HCT116 (cell line): ENCODE measurements around the gene SLC10A6.

Source experiments
- ATF3 ChIP-seq: IDR thresholded peaks from 2 replicates; pipeline ENCODE4 v1.6.1; 2012
- CBX3 ChIP-seq: IDR thresholded peaks from 2 replicates; pipeline ENCODE4 v1.6.1; 2012; ENCODE audit warnings: low read depth
- CTCF ChIP-seq, 3 experiments: fragments of 200-600 bp in 1 of 3; sonication (generic) in 1 of 3; IDR thresholded peaks in 2 of 3; conservative IDR thresholded peaks in 1 of 3; 2 replicates each; pipeline ENCODE4 v1.5.1; 2012 to 2017; ENCODE audit warnings: low read depth in 2 of 3, low read length in 2 of 3, antibody characterized with exemption in 1 of 3, borderline replicate concordance in 1 of 3, control low read depth in 1 of 3, mild to moderate bottlenecking in 1 of 3, mixed read lengths in 1 of 3, mixed run types in 1 of 3, moderate library complexity in 1 of 3; ENCODE audit not compliant: insufficient read depth in 1 of 3
- EGR1 ChIP-seq: IDR thresholded peaks from 2 replicates; pipeline ENCODE4 v1.6.1; 2012; ENCODE audit warnings: low read depth
- EZH2phosphoT487 ChIP-seq: fragments of 200-600 bp; IDR thresholded peaks from 2 replicates; pipeline ENCODE4 v1.6.1; 2018; ENCODE audit warnings: antibody characterized with exemption, borderline replicate concordance
- JUND ChIP-seq: IDR thresholded peaks from 2 replicates; pipeline ENCODE4 v1.6.1; 2012
- MAX ChIP-seq: IDR thresholded peaks from 2 replicates; pipeline ENCODE4 v1.6.1; 2012
- POLR2A ChIP-seq: IDR thresholded peaks from 2 replicates; pipeline ENCODE4 v1.7.0; 2011; ENCODE audit warnings: borderline replicate concordance; ENCODE audit not compliant: insufficient read depth, insufficient read length; ENCODE audit errors: extremely low read depth
- POLR2AphosphoS5 ChIP-seq: IDR thresholded peaks from 2 replicates; pipeline ENCODE4 v1.6.1; 2011; ENCODE audit warnings: mild to moderate bottlenecking, low read depth, low read length, moderate library complexity
- REST ChIP-seq: IDR thresholded peaks from 2 replicates; pipeline ENCODE4 v1.6.1; 2012; ENCODE audit warnings: low read depth
- SIN3A ChIP-seq: IDR thresholded peaks from 2 replicates; pipeline ENCODE4 v1.6.1; 2012; ENCODE audit warnings: low read depth
- YY1 ChIP-seq: IDR thresholded peaks from 2 replicates; pipeline ENCODE4 v1.6.1; 2011; ENCODE audit warnings: low read length, low read depth, moderate library complexity, mild to moderate bottlenecking; ENCODE audit not compliant: insufficient replicate concordance; ENCODE audit errors: extremely low read depth
- ZFX ChIP-seq: fragments of 450-650 bp; IDR thresholded peaks from 2 replicates; pipeline ENCODE4 v1.6.1; 2017
- ZNF274 ChIP-seq: fragments of 200-500 bp; sonication (Bioruptor generic); IDR thresholded peaks from 2 replicates; pipeline ENCODE4 v1.6.1; 2014; ENCODE audit warnings: mild to moderate bottlenecking, low read depth, low read length, inconsistent platforms

GRCh38 chr4:86819561-86819960, 29.6 kb downstream of the SLC10A6 start:
- TF ChIP-seq EGR1 (no peak), CTCF (IDR thresholded peaks at IDR 0.05 in 2 of 3, conservative IDR thresholded peaks at IDR 0.05 in 1 of 3; ENCODE audit: borderline replicate concordance in 1 of 3, insufficient read depth in 1 of 3, low read depth in 2 of 3, low read length in 2 of 3) (no peak), POLR2A (no peak), EZH2phosphoT487 (no peak), MAX (no peak), CBX3 (no peak), SIN3A (no peak), POLR2AphosphoS5 (no peak), ATF3 (no peak), JUND (no peak), ZFX (no peak), REST (no peak), ZNF274 (no peak), YY1 (no peak)
